Stimulated activated CD8-positive, alpha-beta memory T cell treated with anti-CD3 and anti-CD28 coated beads, Interleukin-4, amount 100 ng/mL, for 4 hours (primary cell): ENCODE results near the gene KCTD15.

Source experiments
- DNase-seq, 2 donors: peaks; one replicate each; pipeline ENCODE4 v3.0.0-alpha.2; 2020; ENCODE audit warnings: low read depth in 2 of 2, low spot score in 1 of 2

KCTD15 gene

GRCh38 chr19:33796164-33796875, at the start of gene KCTD15:
Gene KCTD15, plus strand, starts transcription at chr19:33796870. Its CDS starts 3,585 bp downstream, at chr19:33800455.
- no peak for DNase-seq

- DNase-seq: no peak
Measured at GRCh38 chr19:33747273-33747672, 49.4 kb upstream of the KCTD15 start.

- no peak for DNase-seq
Measured at GRCh38 chr19:33748231-33748630, 48.4 kb upstream of the KCTD15 start.

- DNase-seq: no peak
Measured at GRCh38 chr19:33749016-33749415, 47.7 kb upstream of the KCTD15 start.

GRCh38 chr19:33749619-33750175, 47.0 kb upstream of the KCTD15 start:
- DNase-seq: no peak

- DNase-seq: no peak
Measured at GRCh38 chr19:33750587-33751435, 45.9 kb upstream of the KCTD15 start.

GRCh38 chr19:33751436-33751770, 45.3 kb upstream of the KCTD15 start:
- no peak for DNase-seq

- no peak for DNase-seq
Measured at GRCh38 chr19:33752018-33752800, 44.5 kb upstream of the KCTD15 start.

- DNase-seq: no peak
Measured at GRCh38 chr19:33752945-33753344, 43.7 kb upstream of the KCTD15 start.

GRCh38 chr19:33754361-33754760, 42.3 kb upstream of the KCTD15 start:
- no peak for DNase-seq

GRCh38 chr19:33755099-33756035, 41.3 kb upstream of the KCTD15 start:
- no peak for DNase-seq

GRCh38 chr19:33756177-33756576, 40.5 kb upstream of the KCTD15 start:
- DNase-seq: no peak

- no peak for DNase-seq
Measured at GRCh38 chr19:33758541-33759013, 38.1 kb upstream of the KCTD15 start.

- DNase-seq: no peak
Measured at GRCh38 chr19:33759356-33759755, 37.3 kb upstream of the KCTD15 start.

GRCh38 chr19:33763633-33764371, 32.9 kb upstream of the KCTD15 start:
- DNase-seq: no peak

- DNase-seq: no peak
Measured at GRCh38 chr19:33766623-33767022, 30.0 kb upstream of the KCTD15 start.

- no peak for DNase-seq
Measured at GRCh38 chr19:33767898-33768413, 28.7 kb upstream of the KCTD15 start.

- no peak for DNase-seq
Measured at GRCh38 chr19:33769208-33769607, 27.5 kb upstream of the KCTD15 start.

- DNase-seq: no peak
Measured at GRCh38 chr19:33770107-33770506, 26.6 kb upstream of the KCTD15 start.
